Measurements from ENCODE around the gene DNAJB6. TPM values are rescaled to one million over a fixed set of nuclear protein-coding genes. Genes with fewer than 3 reads are reported as not detected.
A peak's percentile ranks its signal among the peaks of the same experiment; 100 is the strongest.

DNAJB6 gene
- total RNA-seq, 1 donor from 2014 or later: 172 TPM

DNA sequence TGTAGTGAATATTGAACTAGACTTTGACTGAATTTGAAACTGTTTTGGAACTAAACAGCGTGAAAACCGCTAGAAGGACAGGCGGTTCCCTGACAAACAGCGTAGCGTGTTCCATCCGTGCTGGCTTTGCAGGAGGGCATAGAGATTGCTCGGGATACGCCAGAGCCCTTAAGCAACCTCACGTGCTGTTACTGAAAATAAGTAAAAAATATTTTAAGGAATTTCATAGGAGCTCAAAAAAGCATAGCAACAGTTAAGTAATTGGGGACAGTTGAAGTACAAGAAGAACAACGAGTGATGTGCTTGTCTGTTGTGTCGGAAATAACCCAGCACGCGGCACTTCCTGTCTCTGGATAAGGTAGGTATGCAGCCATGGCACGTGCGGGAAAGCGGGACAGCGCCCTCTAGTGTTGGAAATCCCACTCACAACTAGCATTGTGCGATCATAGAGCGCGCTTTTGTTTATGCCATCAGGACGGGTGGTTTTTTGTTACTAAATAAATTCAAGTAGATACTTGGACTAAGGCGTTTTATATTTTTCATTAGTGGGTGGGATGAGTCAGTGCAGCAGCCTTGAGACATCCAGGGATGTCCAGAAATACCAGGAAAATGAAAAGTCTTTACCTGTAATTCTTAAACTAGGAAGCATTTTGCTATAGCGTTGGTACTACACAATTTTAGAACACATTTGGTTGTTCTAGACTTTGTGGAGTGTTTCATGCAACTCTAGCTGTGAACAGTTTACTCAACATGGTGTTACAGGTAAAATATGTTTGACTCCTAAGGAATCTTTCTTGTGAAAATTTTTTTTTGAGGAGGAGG is 50.4 kb downstream of the DNAJB6 start:
- peak; percentile 84 for DNase-seq (ENCODE audit: low spot score)
- Histone ChIP-seq H2AFZ (replicated peaks) (no peak overlapping the region), H3K27ac (no peak overlapping the region), H4K20me1 (ENCODE audit: low read depth) (peaks cover 22% of the 10 kb centered on the region), H3K9me3 (ENCODE audit: low read depth) (no peaks in the 10 kb centered on the region), H3K79me2 (ENCODE audit: low read depth) (peaks cover 55% of the 10 kb centered on the region), H3K4me2 (no peak overlapping the region), H3K27me3 (no peaks in the 10 kb centered on the region), H3F3A (ENCODE audit: low read depth) (peaks cover 8% of the 10 kb centered on the region), H3K4me3 (no peak overlapping the region), H3K9ac (no peak overlapping the region), H3K4me1 (no peaks in the 10 kb centered on the region), H3K36me3 (peaks cover 6% of the 10 kb centered on the region)
- Mint-ChIP-seq H3K27me3 (ENCODE audit: insufficient read depth, low read depth) (peaks cover 3% of the 10 kb centered on the region), H3K4me1 (peaks cover 3% of the 10 kb centered on the region), H3K4me3 (no peak overlapping the region), H3K9me3 (no peaks in the 10 kb centered on the region), H3K36me3 (peaks cover 36% of the 10 kb centered on the region), H3K27ac (peak overlapping the region; percentile 65)
- TF ChIP-seq EZH2phosphoT487 (IDR thresholded peaks at IDR 0.05): no peak
- TF ChIP-seq, protein P1, sequence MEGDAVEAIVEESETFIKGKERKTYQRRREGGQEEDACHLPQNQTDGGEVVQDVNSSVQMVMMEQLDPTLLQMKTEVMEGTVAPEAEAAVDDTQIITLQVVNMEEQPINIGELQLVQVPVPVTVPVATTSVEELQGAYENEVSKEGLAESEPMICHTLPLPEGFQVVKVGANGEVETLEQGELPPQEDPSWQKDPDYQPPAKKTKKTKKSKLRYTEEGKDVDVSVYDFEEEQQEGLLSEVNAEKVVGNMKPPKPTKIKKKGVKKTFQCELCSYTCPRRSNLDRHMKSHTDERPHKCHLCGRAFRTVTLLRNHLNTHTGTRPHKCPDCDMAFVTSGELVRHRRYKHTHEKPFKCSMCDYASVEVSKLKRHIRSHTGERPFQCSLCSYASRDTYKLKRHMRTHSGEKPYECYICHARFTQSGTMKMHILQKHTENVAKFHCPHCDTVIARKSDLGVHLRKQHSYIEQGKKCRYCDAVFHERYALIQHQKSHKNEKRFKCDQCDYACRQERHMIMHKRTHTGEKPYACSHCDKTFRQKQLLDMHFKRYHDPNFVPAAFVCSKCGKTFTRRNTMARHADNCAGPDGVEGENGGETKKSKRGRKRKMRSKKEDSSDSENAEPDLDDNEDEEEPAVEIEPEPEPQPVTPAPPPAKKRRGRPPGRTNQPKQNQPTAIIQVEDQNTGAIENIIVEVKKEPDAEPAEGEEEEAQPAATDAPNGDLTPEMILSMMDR (IDR thresholded peaks at IDR 0.05): peak; percentile 92

GRCh38 chr7:157388301-157388700 is 51.5 kb downstream of the DNAJB6 start:
- Mint-ChIP-seq H3K4me1 (peaks cover 3% of the 10 kb centered on the region), H3K27me3 (ENCODE audit: insufficient read depth, low read depth) (peaks cover 3% of the 10 kb centered on the region), H3K4me3 (no peak overlapping the region), H3K9me3 (no peaks in the 10 kb centered on the region), H3K36me3 (peaks cover 29% of the 10 kb centered on the region), H3K27ac (no peak overlapping the region)
- no peak overlapping the region for H2AFZ ChIP-seq (replicated peaks)
- TF ChIP-seq EZH2phosphoT487 (IDR thresholded peaks at IDR 0.05) (no peak), EZH2 (IDR thresholded peaks at IDR 0.05) (no peak)
- TF ChIP-seq, protein P1 (IDR thresholded peaks at IDR 0.05): no peak
- no peak overlapping the region for H3K4me2 ChIP-seq
- no peak for DNase-seq (ENCODE audit: low spot score)
- H3F3A ChIP-seq (ENCODE audit: low read depth): peaks cover 8% of the 10 kb centered on the region
- no peaks in the 10 kb centered on the region for H3K27me3 ChIP-seq
- no peak overlapping the region for H3K27ac ChIP-seq
- H3K9me3 ChIP-seq (ENCODE audit: low read depth): no peaks in the 10 kb centered on the region
- H3K79me2 ChIP-seq (ENCODE audit: low read depth): peaks cover 57% of the 10 kb centered on the region
- no peak overlapping the region for H3K9ac ChIP-seq
- H3K36me3 ChIP-seq: peaks cover 6% of the 10 kb centered on the region
- no peak overlapping the region for H3K4me3 ChIP-seq
- H3K4me1 ChIP-seq: no peaks in the 10 kb centered on the region
- peaks cover 22% of the 10 kb centered on the region for H4K20me1 ChIP-seq (ENCODE audit: low read depth)

GRCh38 chr7:157389951-157390730 is 53.3 kb downstream of the DNAJB6 start:
- no peaks in the 10 kb centered on the region for H3K27me3 ChIP-seq
- no peak overlapping the region for H3K4me2 ChIP-seq
- Mint-ChIP-seq H3K9me3 (no peaks in the 10 kb centered on the region), H3K27me3 (ENCODE audit: insufficient read depth, low read depth) (peaks cover 3% of the 10 kb centered on the region), H3K36me3 (peaks cover 24% of the 10 kb centered on the region), H3K4me1 (no peaks in the 10 kb centered on the region), H3K4me3 (no peak overlapping the region), H3K27ac (no peak overlapping the region)
- no peaks in the 10 kb centered on the region for H3K4me1 ChIP-seq
- TF ChIP-seq EZH2 (IDR thresholded peaks at IDR 0.05) (no peak), EZH2phosphoT487 (IDR thresholded peaks at IDR 0.05) (no peak)
- TF ChIP-seq, protein P1 (IDR thresholded peaks at IDR 0.05): no peak
- DNase-seq (ENCODE audit: low spot score): no peak
- peaks cover 5% of the 10 kb centered on the region for H3K36me3 ChIP-seq
- peaks cover 20% of the 10 kb centered on the region for H4K20me1 ChIP-seq (ENCODE audit: low read depth)
- H3K9me3 ChIP-seq (ENCODE audit: low read depth): no peaks in the 10 kb centered on the region
- H3K4me3 ChIP-seq: no peak overlapping the region
- peaks cover 7% of the 10 kb centered on the region for H3F3A ChIP-seq (ENCODE audit: low read depth)
- H3K79me2 ChIP-seq (ENCODE audit: low read depth): peaks cover 75% of the 10 kb centered on the region
- no peak overlapping the region for H2AFZ ChIP-seq (replicated peaks)
- H3K27ac ChIP-seq: no peak overlapping the region
- H3K9ac ChIP-seq: no peak overlapping the region

Data from neural progenitor cell (in vitro differentiated cells).